Ishikawa (cell line): ENCODE results near the gene MRM1.

Source experiments
- CEBPB ChIP-seq: IDR thresholded peaks from 2 replicates; pipeline ENCODE4 v1.6.1; 2012
- CREB1 ChIP-seq: IDR thresholded peaks from 2 replicates; pipeline ENCODE4 v1.6.1; 2012; ENCODE audit warnings: low read depth
- EGR1 ChIP-seq: IDR thresholded peaks from 2 replicates; pipeline ENCODE4 v1.6.1; 2012
- EP300 ChIP-seq: IDR thresholded peaks from 2 replicates; pipeline ENCODE4 v1.6.1; 2012; ENCODE audit warnings: borderline replicate concordance
- FOXM1 ChIP-seq: IDR thresholded peaks from 2 replicates; pipeline ENCODE4 v1.6.1; 2012; ENCODE audit warnings: low read depth, borderline replicate concordance
- NFIC ChIP-seq: IDR thresholded peaks from 2 replicates; pipeline ENCODE4 v1.6.1; 2012
- RAD21 ChIP-seq: IDR thresholded peaks from 2 replicates; pipeline ENCODE4 v1.6.1; 2012; ENCODE audit warnings: low read depth
- REST ChIP-seq: IDR thresholded peaks from 2 replicates; pipeline ENCODE4 v1.6.1; 2012; ENCODE audit warnings: low read depth, mild to moderate bottlenecking
- TAF1 ChIP-seq: IDR thresholded peaks from 2 replicates; pipeline ENCODE4 v1.6.1; 2012; ENCODE audit warnings: low read depth, mild to moderate bottlenecking
- TCF12 ChIP-seq: IDR thresholded peaks from 2 replicates; pipeline ENCODE4 v1.6.1; 2012; ENCODE audit warnings: low read depth
- TEAD4 ChIP-seq: IDR thresholded peaks from 2 replicates; pipeline ENCODE4 v1.6.1; 2012
- USF1 ChIP-seq: IDR thresholded peaks from 2 replicates; pipeline ENCODE4 v1.6.1; 2012
- YY1 ChIP-seq: IDR thresholded peaks from 2 replicates; pipeline ENCODE4 v1.6.1; 2012; ENCODE audit warnings: low read depth
- ZBTB7A ChIP-seq: IDR thresholded peaks from 2 replicates; pipeline ENCODE4 v1.6.1; 2012; ENCODE audit warnings: low read depth
- TF ChIP-seq, protein P1 (sequence below): IDR thresholded peaks from 2 replicates; pipeline ENCODE4 v1.6.1; 2012

MRM1 gene

GRCh38 chr17:36597226-36597625 lies 4.2 kb upstream of the MRM1 start:
- TF ChIP-seq EGR1 = no peak
- TF ChIP-seq ZBTB7A = no peak
- no peak for TF ChIP-seq REST
- no peak for TF ChIP-seq NFIC
- no peak for TF ChIP-seq TEAD4
- TF ChIP-seq USF1 = no peak
- no peak for TF ChIP-seq YY1
- TF ChIP-seq, protein P1, sequence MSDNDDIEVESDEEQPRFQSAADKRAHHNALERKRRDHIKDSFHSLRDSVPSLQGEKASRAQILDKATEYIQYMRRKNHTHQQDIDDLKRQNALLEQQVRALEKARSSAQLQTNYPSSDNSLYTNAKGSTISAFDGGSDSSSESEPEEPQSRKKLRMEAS = no peak
- no peak for TF ChIP-seq EP300
- TF ChIP-seq CREB1 = no peak

DNA sequence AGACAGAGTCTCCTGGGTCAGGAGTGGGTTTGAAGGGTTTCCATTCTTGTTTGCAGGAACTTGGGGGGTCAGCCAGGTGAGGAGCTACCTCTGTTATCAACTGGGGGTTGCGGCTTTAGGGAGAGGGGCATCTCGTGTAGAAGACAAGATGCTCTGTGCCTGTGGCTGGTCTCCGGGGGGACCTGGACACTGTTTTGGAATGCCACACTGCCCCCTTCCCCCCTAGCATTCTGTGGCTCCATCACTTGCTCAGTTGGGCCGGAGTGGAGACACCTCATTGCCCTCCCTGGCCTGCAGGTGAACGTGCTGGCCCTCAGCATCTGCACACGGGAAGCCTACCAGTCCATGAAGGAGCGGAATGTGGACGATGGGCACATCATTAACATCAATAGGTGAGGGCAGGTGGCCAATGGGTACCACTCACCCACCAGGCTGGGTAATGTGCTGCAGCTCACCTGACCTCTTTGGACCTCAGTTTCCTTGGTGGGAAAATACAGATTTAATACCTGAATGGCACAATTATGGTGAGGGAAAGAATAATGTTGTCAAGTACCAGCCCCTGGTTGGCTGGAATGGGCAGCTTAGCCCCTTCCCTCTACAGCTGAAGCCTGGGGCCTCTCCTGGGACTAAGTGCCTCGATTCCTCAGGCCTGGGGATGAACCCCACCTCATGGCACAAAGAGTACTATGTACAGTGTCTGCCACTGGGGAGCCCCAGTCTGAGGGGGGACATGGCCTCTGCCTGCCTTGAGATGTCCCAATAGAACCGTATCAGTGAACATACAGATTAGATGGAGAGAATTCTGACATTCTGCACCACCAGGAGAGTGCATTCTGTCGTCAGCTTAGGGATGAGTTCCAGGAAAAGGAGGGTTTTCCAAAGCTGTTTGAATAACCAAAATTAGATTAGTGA lies 3.3 kb upstream of the MRM1 start:
- TF ChIP-seq TCF12 (no peak), EP300 (no peak), YY1 (no peak), TAF1 (no peak), FOXM1 (no peak), CEBPB (no peak)

DNA sequence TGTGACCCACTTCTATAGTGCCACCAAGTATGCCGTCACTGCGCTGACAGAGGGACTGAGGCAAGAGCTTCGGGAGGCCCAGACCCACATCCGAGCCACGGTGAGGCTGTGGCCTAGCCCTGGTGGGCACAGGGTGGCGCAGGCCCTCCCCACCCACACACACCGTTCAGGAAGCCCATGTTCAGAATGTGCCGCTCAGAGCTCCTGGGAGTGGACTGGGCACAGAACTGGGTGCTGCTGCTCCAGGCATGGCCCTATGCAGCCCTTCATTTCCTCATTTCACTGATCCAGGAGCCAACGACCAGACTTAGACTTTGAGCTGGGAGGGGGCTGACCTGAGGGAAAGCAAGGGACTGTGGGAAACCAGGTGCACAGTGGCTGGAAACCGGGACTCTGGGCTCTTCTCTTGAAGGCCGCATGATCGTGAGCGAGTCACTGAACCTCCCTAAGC lies 2.4 kb upstream of the MRM1 start:
- TF ChIP-seq NFIC (no peak), TEAD4 (no peak), CREB1 (no peak), YY1 (no peak), REST (no peak), ZBTB7A (no peak), EGR1 (no peak), TAF1 (no peak), RAD21 (no peak), CEBPB (no peak), FOXM1 (no peak)
- TF ChIP-seq, protein P1 = no peak

DNA sequence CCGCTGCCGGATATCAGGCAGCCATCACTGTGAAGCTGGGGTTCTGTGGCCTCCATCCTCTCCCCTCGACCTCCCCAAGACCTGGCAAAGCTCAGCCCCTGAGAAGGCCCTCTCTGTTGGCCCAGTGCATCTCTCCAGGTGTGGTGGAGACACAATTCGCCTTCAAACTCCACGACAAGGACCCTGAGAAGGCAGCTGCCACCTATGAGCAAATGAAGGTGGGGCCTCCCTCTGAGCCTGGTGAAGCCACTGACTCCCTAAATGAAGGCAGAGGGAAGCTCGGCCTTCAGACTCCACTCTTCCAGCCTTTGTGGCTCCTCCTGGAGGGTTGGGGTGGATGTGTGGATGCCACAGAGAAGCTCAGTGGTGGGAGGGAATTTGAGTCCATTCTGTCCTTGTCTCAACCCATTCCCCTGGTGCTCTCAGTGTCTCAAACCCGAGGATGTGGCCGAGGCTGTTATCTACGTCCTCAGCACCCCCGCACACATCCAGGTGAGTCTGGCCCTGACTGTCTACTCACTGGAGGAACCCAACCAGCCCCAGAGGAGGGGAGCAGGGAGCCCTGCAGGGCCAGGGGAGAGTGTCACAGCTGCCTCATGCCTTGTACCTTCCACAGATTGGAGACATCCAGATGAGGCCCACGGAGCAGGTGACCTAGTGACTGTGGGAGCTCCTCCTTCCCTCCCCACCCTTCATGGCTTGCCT lies 1.7 kb upstream of the MRM1 start:
- TF ChIP-seq TAF1 = no peak
- TF ChIP-seq RAD21 = no peak
- TF ChIP-seq USF1 = no peak

GRCh38 chr17:36600465-36600864 lies 918 bp upstream of the MRM1 start:
- no peak for TF ChIP-seq EP300
- TF ChIP-seq ZBTB7A = no peak
- no peak for TF ChIP-seq USF1
- TF ChIP-seq YY1 = no peak
- TF ChIP-seq, protein P1 = no peak
- no peak for TF ChIP-seq TEAD4
- TF ChIP-seq EGR1 = no peak
- TF ChIP-seq NFIC = no peak
- no peak for TF ChIP-seq REST
- no peak for TF ChIP-seq CEBPB
- no peak for TF ChIP-seq FOXM1
- TF ChIP-seq CREB1 = no peak
- TF ChIP-seq RAD21 = no peak
- TF ChIP-seq TAF1 = no peak
- TF ChIP-seq TCF12 = no peak
